Subcutaneous adipose tissue (tissue), 4 donors: ENCODE data around the gene AADAC. TPM values are rescaled to one million over a fixed set of nuclear protein-coding genes. Genes with fewer than 3 reads are reported as not detected.

ENCODE experiments used
- CTCF ChIP-seq: fragments of 450-650 bp; IDR thresholded peaks from one replicate; pipeline ENCODE4 v1.5.1; 2016; ENCODE audit warnings: low read depth, mild to moderate bottlenecking, control low read depth, antibody characterized with exemption, moderate library complexity
- total RNA-seq, 4 donors: library from RNA; depleted of rRNA; stranded (reverse); fragments of >200 nt; gene quantifications; one replicate each; pipeline ENCODE4 v1.1.0, GENCODE V29; 2016

AADAC gene
- total RNA-seq, 4 donors from 2014 or later, result 5.3 to 6.0 TPM; not detected in 2

DNA sequence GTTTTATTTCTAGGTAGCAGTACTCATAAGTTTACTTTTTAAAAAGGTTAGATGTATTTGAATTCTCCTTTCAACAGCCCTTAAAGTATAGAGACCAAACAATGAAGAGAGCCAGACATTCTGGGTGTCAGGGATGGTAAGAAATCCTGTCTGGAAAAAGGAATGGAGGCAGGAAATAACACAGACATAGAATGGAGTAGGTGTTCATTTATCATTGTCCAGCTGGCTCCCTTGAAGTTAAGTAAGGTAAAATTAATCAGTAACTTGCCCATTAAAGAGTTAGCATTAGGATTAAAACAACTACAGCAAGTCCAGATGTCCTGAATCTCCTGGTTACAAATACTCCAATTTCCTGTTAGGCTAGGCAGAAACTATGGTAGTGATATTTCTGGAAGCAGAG lies 46.0 kb downstream of the AADAC start:
- TF ChIP-seq CTCF, result no peak

- no peak for TF ChIP-seq CTCF
These were observed 49.7 kb downstream of the AADAC start for GRCh38 chr3:151863611-151864010.

GRCh38 chr3:151864423-151865101 lies 50.6 kb downstream of the AADAC start:
- no peak for TF ChIP-seq CTCF

DNA sequence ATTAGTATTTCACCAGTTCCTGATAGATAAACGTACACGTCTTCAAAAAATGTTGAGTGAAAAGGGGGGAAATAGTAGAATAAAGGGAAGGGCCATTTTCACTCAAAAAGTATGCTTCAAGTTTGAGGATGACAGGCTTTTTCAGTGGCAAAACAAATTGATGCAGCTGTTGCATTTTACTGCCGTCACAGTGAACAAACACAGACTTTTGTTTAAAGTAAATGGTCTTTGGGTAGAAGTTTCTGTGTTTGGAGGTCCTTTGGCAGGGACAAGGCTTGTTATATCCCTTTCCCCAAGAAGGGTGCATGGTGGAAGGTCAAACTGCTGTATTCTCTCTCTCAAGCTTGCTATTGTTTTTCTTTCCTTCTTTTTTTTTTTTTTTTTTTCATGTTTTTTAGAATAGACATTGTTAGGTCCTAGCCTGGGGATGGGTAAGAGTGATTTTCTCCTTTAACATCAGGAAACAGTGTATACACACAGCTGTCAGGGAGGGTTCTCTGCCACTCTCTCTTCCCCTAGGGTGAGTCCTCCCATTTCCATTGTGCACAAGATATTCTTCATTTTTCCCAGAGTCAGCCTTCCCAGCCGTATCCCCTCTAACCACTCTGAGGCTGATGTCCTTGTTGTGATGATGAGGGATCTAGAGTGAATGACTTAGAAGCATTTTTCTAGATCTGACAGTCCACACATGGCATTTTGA lies 52.9 kb downstream of the AADAC start:
- no peak for TF ChIP-seq CTCF

GRCh38 chr3:151867666-151868065 lies 53.8 kb downstream of the AADAC start:
- TF ChIP-seq CTCF, result no peak

DNA sequence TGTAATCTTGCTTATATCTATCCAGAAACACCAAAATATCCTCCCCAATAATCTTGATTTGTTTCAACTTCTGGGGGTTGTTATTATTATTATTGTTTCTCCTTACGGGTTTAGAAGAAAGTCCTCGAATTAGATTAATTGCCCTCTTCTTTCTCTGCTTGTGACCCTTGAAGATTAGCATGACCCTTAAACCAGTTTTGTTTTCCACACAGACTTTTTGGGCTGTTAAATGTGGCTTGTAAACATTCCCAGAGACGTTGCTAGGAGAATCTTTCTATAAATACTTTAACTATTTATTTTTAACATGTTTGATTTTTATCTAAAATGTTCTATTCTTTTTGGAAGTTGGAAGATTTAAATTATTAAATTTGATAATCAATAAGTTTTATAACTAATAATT lies 55.3 kb downstream of the AADAC start:
- TF ChIP-seq CTCF, result no peak

DNA sequence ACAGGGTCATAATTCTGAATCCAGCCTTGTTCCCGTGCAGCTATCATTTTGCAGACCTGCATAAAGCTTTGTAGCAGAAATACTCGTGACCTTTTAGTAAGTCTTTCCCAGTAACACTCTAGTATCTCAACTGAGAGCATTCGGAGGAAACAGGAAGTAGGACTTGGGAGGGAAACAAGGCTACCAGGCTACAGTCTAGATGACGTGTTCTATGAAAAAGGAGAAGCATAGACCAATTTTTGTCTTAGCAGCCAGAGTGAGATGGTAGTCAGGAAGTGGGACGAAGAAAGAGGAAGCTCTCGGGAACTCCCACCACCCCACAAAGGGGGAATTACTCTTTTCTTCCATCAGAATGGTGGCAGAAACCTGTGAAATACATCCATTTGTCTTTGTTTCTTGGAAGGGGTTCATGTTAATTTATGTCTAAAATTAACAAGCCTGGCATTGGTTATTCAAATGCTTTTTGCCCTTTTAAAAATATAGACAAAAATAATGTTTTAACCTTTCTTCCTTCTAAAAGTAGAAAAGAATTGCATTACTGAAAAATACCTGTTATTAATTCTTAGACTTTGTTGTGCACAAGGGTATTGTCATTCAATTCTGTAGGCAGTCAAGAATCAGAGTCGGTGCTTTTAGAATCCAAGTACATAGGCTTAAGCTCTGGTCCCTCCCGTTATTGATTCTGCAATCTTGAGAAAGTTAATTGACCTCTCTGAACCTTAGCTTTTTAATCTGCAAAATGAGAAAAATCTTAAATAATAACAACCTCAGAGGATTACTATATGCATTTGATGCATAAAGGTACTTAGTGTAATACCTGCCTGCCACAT lies 57.9 kb downstream of the AADAC start:
- TF ChIP-seq CTCF, result no peak
